ENCODE results near the gene SHANK3. TPM values are rescaled to one million over a fixed set of nuclear protein-coding genes. Genes with fewer than 3 reads are reported as not detected.

SHANK3 gene
- total and polyA plus RNA-seq, 2 experiments from 2014 or later = 0.52 to 4.9 TPM

DNA sequence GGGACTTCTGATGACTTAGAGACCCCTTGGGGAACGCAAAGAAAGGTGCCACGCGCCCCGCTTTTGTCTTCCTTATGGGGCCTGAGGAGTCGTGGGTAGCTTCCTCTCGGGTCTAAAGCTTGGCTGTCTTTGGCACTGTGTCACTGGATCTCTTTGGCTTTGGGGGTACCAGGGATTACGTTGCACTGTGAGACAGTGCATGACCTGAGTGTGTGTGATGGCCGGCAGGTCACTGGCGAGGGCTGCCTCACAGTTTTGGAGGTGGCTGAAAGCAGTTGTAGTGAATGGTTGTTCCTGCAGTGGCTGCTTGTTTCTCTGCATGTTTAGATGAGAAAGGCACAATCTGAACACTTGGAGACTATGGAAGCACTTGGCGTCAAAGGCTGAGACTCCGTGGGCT is 38.9 kb upstream of the SHANK3 start:
- H3K4me3 ChIP-seq = no peak overlapping the region
- no peak for DNase-seq (ENCODE audit: low spot score)
- Mint-ChIP-seq H3K36me3 (ENCODE audit: low read depth) (no peaks in the 10 kb centered on the region), H3K9me3 (no peaks in the 10 kb centered on the region), H3K4me1 (peaks cover 1% of the 10 kb centered on the region), H3K27ac (no peak overlapping the region), H3K27me3 (ENCODE audit: insufficient read depth, low read depth, poor library complexity) (peaks cover under 1% of the 10 kb centered on the region), H3K4me3 (no peak overlapping the region)
- no peak overlapping the region for H3K27ac ChIP-seq (ENCODE audit: low read depth)
- H2AFZ ChIP-seq = no peak overlapping the region
- no peaks in the 10 kb centered on the region; the same call in 1 of the 2 replicates for H4K20me1 ChIP-seq (replicated peaks; ENCODE audit: insufficient read depth)
- no peaks in the 10 kb centered on the region for H3K9me2 ChIP-seq (ENCODE audit: insufficient read depth)
- no peak for ATAC-seq
- no peaks in the 10 kb centered on the region for H3K79me2 ChIP-seq (replicated peaks; ENCODE audit: insufficient read depth)
- H3K4me1 ChIP-seq (ENCODE audit: insufficient read depth) = no peaks in the 10 kb centered on the region
- peaks cover 7% of the 10 kb centered on the region for H3K27me3 ChIP-seq (ENCODE audit: insufficient read depth)
- H3K4me2 ChIP-seq = no peak overlapping the region
- no peaks in the 10 kb centered on the region for H3K36me3 ChIP-seq (ENCODE audit: insufficient read depth)
- H3F3A ChIP-seq (replicated peaks; ENCODE audit: low read depth) = peaks cover 3% of the 10 kb centered on the region; the same call in 1 of the 2 replicates
- TF ChIP-seq, protein P1, sequence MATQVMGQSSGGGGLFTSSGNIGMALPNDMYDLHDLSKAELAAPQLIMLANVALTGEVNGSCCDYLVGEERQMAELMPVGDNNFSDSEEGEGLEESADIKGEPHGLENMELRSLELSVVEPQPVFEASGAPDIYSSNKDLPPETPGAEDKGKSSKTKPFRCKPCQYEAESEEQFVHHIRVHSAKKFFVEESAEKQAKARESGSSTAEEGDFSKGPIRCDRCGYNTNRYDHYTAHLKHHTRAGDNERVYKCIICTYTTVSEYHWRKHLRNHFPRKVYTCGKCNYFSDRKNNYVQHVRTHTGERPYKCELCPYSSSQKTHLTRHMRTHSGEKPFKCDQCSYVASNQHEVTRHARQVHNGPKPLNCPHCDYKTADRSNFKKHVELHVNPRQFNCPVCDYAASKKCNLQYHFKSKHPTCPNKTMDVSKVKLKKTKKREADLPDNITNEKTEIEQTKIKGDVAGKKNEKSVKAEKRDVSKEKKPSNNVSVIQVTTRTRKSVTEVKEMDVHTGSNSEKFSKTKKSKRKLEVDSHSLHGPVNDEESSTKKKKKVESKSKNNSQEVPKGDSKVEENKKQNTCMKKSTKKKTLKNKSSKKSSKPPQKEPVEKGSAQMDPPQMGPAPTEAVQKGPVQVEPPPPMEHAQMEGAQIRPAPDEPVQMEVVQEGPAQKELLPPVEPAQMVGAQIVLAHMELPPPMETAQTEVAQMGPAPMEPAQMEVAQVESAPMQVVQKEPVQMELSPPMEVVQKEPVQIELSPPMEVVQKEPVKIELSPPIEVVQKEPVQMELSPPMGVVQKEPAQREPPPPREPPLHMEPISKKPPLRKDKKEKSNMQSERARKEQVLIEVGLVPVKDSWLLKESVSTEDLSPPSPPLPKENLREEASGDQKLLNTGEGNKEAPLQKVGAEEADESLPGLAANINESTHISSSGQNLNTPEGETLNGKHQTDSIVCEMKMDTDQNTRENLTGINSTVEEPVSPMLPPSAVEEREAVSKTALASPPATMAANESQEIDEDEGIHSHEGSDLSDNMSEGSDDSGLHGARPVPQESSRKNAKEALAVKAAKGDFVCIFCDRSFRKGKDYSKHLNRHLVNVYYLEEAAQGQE (IDR thresholded peaks at IDR 0.05; ENCODE audit: unreplicated experiment) = no peak
- no peak for TF ChIP-seq ZNF114 (CRISPR knock-in tag; IDR thresholded peaks at IDR 0.05)
- no peak for TF ChIP-seq ZNF331 (CRISPR knock-in tag; IDR thresholded peaks at IDR 0.05; ENCODE audit: low read depth)
- TF ChIP-seq, protein P2, sequence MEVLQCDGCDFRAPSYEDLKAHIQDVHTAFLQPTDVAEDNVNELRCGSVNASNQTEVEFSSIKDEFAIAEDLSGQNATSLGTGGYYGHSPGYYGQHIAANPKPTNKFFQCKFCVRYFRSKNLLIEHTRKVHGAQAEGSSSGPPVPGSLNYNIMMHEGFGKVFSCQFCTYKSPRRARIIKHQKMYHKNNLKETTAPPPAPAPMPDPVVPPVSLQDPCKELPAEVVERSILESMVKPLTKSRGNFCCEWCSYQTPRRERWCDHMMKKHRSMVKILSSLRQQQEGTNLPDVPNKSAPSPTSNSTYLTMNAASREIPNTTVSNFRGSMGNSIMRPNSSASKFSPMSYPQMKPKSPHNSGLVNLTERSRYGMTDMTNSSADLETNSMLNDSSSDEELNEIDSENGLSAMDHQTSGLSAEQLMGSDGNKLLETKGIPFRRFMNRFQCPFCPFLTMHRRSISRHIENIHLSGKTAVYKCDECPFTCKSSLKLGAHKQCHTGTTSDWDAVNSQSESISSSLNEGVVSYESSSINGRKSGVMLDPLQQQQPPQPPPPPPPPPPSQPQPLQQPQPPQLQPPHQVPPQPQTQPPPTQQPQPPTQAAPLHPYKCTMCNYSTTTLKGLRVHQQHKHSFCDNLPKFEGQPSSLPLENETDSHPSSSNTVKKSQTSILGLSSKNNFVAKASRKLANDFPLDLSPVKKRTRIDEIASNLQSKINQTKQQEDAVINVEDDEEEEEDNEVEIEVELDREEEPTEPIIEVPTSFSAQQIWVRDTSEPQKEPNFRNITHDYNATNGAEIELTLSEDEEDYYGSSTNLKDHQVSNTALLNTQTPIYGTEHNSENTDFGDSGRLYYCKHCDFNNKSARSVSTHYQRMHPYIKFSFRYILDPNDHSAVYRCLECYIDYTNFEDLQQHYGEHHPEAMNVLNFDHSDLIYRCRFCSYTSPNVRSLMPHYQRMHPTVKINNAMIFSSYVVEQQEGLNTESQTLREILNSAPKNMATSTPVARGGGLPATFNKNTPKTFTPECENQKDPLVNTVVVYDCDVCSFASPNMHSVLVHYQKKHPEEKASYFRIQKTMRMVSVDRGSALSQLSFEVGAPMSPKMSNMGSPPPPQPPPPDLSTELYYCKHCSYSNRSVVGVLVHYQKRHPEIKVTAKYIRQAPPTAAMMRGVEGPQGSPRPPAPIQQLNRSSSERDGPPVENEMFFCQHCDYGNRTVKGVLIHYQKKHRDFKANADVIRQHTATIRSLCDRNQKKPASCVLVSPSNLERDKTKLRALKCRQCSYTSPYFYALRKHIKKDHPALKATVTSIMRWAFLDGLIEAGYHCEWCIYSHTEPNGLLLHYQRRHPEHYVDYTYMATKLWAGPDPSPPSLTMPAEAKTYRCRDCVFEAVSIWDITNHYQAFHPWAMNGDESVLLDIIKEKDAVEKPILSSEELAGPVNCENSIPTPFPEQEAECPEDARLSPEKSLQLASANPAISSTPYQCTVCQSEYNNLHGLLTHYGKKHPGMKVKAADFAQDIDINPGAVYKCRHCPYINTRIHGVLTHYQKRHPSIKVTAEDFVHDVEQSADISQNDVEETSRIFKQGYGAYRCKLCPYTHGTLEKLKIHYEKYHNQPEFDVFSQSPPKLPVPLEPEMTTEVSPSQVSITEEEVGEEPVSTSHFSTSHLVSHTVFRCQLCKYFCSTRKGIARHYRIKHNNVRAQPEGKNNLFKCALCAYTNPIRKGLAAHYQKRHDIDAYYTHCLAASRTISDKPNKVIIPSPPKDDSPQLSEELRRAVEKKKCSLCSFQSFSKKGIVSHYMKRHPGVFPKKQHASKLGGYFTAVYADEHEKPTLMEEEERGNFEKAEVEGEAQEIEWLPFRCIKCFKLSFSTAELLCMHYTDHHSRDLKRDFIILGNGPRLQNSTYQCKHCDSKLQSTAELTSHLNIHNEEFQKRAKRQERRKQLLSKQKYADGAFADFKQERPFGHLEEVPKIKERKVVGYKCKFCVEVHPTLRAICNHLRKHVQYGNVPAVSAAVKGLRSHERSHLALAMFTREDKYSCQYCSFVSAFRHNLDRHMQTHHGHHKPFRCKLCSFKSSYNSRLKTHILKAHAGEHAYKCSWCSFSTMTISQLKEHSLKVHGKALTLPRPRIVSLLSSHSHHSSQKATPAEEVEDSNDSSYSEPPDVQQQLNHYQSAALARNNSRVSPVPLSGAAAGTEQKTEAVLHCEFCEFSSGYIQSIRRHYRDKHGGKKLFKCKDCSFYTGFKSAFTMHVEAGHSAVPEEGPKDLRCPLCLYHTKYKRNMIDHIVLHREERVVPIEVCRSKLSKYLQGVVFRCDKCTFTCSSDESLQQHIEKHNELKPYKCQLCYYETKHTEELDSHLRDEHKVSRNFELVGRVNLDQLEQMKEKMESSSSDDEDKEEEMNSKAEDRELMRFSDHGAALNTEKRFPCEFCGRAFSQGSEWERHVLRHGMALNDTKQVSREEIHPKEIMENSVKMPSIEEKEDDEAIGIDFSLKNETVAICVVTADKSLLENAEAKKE (CRISPR knock-in tag; IDR thresholded peaks at IDR 0.05) = no peak
- TF ChIP-seq POLR2AphosphoS5 (IDR thresholded peaks at IDR 0.05; ENCODE audit: low read depth) = no peak
- TF ChIP-seq EZH2phosphoT487 (IDR thresholded peaks at IDR 0.05; ENCODE audit: unreplicated experiment) = no peak
- TF ChIP-seq, protein P3, sequence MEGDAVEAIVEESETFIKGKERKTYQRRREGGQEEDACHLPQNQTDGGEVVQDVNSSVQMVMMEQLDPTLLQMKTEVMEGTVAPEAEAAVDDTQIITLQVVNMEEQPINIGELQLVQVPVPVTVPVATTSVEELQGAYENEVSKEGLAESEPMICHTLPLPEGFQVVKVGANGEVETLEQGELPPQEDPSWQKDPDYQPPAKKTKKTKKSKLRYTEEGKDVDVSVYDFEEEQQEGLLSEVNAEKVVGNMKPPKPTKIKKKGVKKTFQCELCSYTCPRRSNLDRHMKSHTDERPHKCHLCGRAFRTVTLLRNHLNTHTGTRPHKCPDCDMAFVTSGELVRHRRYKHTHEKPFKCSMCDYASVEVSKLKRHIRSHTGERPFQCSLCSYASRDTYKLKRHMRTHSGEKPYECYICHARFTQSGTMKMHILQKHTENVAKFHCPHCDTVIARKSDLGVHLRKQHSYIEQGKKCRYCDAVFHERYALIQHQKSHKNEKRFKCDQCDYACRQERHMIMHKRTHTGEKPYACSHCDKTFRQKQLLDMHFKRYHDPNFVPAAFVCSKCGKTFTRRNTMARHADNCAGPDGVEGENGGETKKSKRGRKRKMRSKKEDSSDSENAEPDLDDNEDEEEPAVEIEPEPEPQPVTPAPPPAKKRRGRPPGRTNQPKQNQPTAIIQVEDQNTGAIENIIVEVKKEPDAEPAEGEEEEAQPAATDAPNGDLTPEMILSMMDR (conservative IDR thresholded peaks at IDR 0.05; ENCODE audit: low read depth in 2 of 2) = no peak
- TF ChIP-seq CREB1 (CRISPR knock-in tag; IDR thresholded peaks at IDR 0.05; ENCODE audit: low read depth) = no peak
- no peak for TF ChIP-seq EZH2 (IDR thresholded peaks at IDR 0.05; ENCODE audit: low read depth, unreplicated experiment)
- TF ChIP-seq, protein P4, sequence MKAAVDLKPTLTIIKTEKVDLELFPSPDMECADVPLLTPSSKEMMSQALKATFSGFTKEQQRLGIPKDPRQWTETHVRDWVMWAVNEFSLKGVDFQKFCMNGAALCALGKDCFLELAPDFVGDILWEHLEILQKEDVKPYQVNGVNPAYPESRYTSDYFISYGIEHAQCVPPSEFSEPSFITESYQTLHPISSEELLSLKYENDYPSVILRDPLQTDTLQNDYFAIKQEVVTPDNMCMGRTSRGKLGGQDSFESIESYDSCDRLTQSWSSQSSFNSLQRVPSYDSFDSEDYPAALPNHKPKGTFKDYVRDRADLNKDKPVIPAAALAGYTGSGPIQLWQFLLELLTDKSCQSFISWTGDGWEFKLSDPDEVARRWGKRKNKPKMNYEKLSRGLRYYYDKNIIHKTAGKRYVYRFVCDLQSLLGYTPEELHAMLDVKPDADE (IDR thresholded peaks at IDR 0.05) = no peak
- no peak for TF ChIP-seq STAT1 (IDR thresholded peaks at IDR 0.05; ENCODE audit: unreplicated experiment)
